WERI-Rb-1 (cell line): Measurements from ENCODE around the gene MUCL3.

ENCODE experiments used
- DNase-seq: peaks from one replicate; pipeline ENCODE4 v3.0.0-alpha.2; 2020
- H3K27ac ChIP-seq: fragments of 250-450 bp; sonication (Bioruptor Pico); 2 replicates; pipeline ENCODE4 v1.5.1; 2020; ENCODE audit warnings: mild to moderate bottlenecking, moderate library complexity
- H3K27me3 ChIP-seq: fragments of 250-450 bp; sonication (Bioruptor Pico); 2 replicates; pipeline ENCODE4 v1.5.1; 2021; ENCODE audit warnings: mild to moderate bottlenecking, low read depth, moderate library complexity; ENCODE audit not compliant: insufficient read depth, severe bottlenecking
- H3K36me3 ChIP-seq: fragments of 250-450 bp; sonication (Bioruptor Pico); 2 replicates; pipeline ENCODE4 v1.5.1; 2020; ENCODE audit warnings: mild to moderate bottlenecking, moderate library complexity
- H3K4me3 ChIP-seq: 2 replicates; pipeline ENCODE4 v1.5.1; 2011; ENCODE audit warnings: low read depth, mild to moderate bottlenecking, control low read depth, low read length
- H3K9me3 ChIP-seq: fragments of 250-450 bp; sonication (Bioruptor Pico); 2 replicates; pipeline ENCODE4 v1.5.1; 2021; ENCODE audit warnings: mild to moderate bottlenecking, moderate library complexity; ENCODE audit not compliant: severe bottlenecking
- TF ChIP-seq, protein P1 (sequence below): IDR thresholded peaks from 2 replicates; pipeline ENCODE4 v1.5.1; 2011; ENCODE audit warnings: low read depth, mild to moderate bottlenecking, control low read depth, inconsistent platforms, low read length

The MUCL3 gene

DNA sequence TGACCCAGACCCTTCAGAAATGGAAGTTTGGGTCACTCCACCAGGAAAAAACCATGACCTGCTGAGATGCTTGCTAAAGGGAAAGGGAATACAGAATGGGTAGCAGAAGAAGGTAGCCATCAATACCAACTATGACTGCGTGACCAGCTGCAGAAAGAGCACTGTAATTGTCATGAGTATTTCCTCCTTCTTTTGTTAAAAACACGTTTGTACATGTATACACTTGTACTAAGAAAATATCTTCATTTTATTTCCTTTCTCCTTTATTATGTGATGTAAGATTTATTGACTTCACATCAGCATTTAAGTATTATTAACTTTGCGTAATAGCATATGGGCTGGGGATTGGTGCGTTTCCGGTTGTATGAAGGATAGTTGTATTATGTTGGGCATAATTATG, 30.2 kb downstream of the MUCL3 start:
- TF ChIP-seq, protein P1, sequence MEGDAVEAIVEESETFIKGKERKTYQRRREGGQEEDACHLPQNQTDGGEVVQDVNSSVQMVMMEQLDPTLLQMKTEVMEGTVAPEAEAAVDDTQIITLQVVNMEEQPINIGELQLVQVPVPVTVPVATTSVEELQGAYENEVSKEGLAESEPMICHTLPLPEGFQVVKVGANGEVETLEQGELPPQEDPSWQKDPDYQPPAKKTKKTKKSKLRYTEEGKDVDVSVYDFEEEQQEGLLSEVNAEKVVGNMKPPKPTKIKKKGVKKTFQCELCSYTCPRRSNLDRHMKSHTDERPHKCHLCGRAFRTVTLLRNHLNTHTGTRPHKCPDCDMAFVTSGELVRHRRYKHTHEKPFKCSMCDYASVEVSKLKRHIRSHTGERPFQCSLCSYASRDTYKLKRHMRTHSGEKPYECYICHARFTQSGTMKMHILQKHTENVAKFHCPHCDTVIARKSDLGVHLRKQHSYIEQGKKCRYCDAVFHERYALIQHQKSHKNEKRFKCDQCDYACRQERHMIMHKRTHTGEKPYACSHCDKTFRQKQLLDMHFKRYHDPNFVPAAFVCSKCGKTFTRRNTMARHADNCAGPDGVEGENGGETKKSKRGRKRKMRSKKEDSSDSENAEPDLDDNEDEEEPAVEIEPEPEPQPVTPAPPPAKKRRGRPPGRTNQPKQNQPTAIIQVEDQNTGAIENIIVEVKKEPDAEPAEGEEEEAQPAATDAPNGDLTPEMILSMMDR = no peak
- Histone ChIP-seq H3K4me3 (no peak overlapping the region), H3K27ac (no peak overlapping the region), H3K27me3 (peaks cover 75% of the 10 kb centered on the region), H3K9me3 (peaks cover 4% of the 10 kb centered on the region), H3K36me3 (no peaks in the 10 kb centered on the region)
- DNase-seq = no peak

DNA sequence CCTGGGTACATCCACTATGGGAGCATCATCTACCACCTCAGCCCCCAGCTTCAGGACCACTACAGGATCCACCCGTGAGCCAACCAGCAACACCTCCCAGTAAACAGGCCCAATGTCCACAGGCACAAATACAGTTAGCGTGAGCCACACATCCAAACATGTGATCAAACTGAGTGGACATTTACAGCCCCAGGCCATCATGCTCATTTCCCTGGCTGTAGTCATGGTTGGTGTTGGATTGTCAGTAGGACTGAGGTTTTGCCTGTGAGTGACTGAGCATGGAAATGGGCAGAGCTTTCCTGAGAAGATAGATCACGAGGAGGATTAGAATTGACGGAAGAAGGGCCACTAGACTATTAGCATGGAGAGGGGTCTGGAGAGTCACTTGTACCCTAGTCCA, 32.0 kb downstream of the MUCL3 start:
- DNase-seq = no peak
- Histone ChIP-seq H3K4me3 (no peak overlapping the region), H3K9me3 (peaks cover 4% of the 10 kb centered on the region), H3K36me3 (no peaks in the 10 kb centered on the region), H3K27me3 (peaks cover 69% of the 10 kb centered on the region), H3K27ac (no peak overlapping the region)
- TF ChIP-seq, protein P1 = no peak

DNA sequence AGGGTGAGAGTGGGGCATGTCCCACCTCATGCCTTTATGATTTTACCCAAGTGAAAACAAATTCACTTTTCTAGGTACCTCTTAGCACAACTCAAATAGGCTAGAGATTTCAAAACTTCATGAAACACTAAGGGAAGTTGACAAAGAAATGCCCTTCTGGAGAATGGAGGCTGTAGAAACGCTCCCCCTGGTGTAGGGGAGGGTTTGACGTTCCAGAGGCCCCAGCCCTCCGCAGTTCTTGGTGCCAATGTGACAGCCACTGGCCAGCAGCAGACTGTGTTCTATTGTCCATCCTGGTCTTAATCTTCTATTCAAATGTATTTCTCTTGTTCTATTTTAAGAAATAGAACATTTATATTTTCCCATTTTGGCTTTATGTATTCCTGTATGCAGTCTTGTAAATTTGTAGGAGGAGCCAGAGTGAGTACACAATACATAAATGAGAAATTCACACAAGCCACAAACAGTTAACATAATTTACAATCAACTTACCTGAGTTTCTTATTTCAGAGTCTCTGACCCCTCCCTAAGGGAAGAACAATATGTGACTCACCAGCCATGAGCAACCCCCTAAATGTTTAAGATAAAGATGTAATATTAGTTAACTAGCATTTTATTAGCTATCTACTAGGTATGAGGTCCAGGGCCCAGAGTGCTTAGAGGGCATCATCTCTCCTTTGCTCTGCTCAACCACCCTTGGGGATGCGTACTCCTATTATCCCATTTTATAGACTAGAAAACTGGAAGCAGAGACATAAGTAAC, 33.9 kb downstream of the MUCL3 start:
- TF ChIP-seq, protein P1 = no peak
- H3K4me3 ChIP-seq = no peak overlapping the region
- H3K27ac ChIP-seq = no peak overlapping the region
- H3K27me3 ChIP-seq = peaks cover 67% of the 10 kb centered on the region
- H3K36me3 ChIP-seq = no peaks in the 10 kb centered on the region
- no peaks in the 10 kb centered on the region for H3K9me3 ChIP-seq
- DNase-seq = no peak

DNA sequence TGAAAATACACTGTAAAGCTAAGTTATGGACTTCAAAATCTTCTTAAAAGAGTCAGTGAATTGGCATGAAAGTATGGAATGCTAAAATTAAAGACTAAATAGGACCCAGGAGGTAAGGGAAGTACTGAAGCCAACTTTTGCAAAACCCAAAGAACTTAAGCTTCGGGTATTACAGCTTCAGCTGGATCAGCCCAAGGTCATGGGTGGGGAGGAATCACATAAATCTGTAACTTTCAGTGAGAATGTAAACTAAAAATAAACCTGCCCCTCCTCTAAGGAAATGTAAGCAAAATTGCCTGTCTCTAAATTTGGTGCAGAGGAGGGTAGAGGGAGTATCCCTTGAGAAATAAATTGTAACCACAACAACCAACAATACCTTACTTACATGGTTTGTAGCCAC, 38.4 kb downstream of the MUCL3 start:
- Histone ChIP-seq H3K4me3 (no peak overlapping the region), H3K27me3 (peaks cover 61% of the 10 kb centered on the region), H3K27ac (no peak overlapping the region), H3K9me3 (no peaks in the 10 kb centered on the region), H3K36me3 (no peaks in the 10 kb centered on the region)
- TF ChIP-seq, protein P1 = no peak
- no peak for DNase-seq

DNA sequence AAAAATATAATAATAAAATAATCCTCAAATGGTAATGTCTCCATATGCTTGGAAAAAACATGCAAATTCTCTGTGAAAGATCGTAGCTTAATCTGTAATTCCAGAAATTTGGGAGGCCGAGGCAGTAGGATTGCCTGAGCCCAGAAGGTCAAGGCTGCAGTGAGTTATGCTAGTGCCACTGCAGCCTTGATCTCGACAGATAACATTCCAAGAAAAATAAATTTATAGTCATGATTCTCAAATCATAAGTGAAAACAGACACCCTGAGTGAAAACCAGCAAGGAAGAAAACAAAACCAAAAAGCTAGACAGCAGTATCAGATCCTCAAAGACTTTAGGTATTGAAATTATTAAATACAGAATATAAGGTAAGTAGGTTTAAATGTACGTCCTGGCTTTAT, 38.9 kb downstream of the MUCL3 start:
- Histone ChIP-seq H3K27ac (no peak overlapping the region), H3K9me3 (no peaks in the 10 kb centered on the region), H3K27me3 (peaks cover 60% of the 10 kb centered on the region), H3K36me3 (no peaks in the 10 kb centered on the region), H3K4me3 (no peak overlapping the region)
- no peak for DNase-seq
- TF ChIP-seq, protein P1 = no peak
